ENCODE data around the gene MEF2A. TPM values are rescaled to one million over a fixed set of nuclear protein-coding genes. Genes with fewer than 3 reads are reported as not detected.

The MEF2A gene
- total RNA-seq, 1 experiment from 2014 or later: 30.7 TPM

DNA sequence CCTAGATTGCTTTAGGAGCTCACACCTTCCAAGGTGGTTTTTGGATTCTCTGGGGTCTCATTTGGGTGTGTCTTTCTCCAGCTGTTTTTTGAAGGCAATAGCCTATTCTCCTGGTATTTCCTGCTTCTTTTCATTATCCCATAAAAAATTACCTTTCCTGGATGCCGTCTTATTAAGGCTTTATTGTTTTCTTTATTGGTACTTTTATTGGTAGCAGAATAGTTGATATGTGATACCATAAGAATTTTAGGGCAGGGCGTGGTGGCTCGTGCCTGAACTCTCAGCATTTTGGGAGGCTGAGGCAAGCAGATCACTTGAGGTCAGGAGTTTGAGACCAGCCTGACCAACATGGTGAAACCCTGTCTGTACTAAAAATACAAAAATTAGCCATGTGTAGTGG, 18.3 kb upstream of the MEF2A start (continued):
- TF ChIP-seq, protein P1, sequence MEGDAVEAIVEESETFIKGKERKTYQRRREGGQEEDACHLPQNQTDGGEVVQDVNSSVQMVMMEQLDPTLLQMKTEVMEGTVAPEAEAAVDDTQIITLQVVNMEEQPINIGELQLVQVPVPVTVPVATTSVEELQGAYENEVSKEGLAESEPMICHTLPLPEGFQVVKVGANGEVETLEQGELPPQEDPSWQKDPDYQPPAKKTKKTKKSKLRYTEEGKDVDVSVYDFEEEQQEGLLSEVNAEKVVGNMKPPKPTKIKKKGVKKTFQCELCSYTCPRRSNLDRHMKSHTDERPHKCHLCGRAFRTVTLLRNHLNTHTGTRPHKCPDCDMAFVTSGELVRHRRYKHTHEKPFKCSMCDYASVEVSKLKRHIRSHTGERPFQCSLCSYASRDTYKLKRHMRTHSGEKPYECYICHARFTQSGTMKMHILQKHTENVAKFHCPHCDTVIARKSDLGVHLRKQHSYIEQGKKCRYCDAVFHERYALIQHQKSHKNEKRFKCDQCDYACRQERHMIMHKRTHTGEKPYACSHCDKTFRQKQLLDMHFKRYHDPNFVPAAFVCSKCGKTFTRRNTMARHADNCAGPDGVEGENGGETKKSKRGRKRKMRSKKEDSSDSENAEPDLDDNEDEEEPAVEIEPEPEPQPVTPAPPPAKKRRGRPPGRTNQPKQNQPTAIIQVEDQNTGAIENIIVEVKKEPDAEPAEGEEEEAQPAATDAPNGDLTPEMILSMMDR (IDR thresholded peaks at IDR 0.05): no peak
- TF ChIP-seq, protein P2, sequence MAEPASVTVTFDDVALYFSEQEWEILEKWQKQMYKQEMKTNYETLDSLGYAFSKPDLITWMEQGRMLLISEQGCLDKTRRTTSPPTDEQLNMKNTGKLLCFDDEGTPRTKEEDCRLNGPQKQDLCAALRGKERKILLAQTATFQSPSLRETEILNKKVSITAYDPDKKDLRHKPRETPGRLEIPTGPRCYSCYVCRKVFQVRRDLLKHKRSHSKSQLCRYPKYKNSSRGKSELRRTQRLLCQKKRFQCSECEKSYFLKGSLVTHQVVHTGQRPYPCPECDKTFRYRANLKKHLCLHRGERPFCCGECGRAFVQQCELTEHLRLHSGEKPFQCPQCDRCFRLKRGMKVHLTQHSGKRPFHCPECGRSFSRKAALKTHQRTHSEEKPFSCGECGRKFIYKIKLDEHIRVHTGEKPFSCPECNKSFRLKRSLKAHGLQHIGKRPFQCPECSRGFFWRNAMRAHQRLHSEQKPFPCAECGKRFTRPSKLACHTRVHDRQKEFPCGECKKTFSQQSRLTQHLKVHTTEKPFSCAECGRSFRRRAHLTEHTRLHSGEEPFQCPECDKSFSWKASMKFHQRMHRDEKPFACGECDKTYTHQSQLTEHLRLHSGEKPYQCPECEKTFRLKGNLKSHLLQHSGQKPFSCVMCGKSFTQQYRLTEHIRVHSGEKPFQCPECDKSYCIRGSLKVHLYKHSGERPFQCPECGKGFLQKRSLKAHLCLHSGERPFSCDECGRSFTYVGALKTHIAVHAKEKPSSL (CRISPR knock-in tag; conservative IDR thresholded peaks at IDR 0.05): no peak
- no peak for TF ChIP-seq ETV6 (CRISPR knock-in tag; IDR thresholded peaks at IDR 0.05)
- TF ChIP-seq, protein P3, sequence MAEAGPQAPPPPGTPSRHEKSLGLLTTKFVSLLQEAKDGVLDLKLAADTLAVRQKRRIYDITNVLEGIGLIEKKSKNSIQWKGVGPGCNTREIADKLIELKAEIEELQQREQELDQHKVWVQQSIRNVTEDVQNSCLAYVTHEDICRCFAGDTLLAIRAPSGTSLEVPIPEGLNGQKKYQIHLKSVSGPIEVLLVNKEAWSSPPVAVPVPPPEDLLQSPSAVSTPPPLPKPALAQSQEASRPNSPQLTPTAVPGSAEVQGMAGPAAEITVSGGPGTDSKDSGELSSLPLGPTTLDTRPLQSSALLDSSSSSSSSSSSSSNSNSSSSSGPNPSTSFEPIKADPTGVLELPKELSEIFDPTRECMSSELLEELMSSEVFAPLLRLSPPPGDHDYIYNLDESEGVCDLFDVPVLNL (CRISPR knock-in tag; IDR thresholded peaks at IDR 0.05; ENCODE audit: borderline replicate concordance, low read depth): no peak
- TF ChIP-seq FOXK1 (CRISPR knock-in tag; IDR thresholded peaks at IDR 0.05): no peak
- no peak for TF ChIP-seq ZNF263 (CRISPR knock-in tag; IDR thresholded peaks at IDR 0.05; ENCODE audit: low read depth)
- TF ChIP-seq SMAD4 (CRISPR knock-in tag; IDR thresholded peaks at IDR 0.05): no peak
- TF ChIP-seq, protein P4, sequence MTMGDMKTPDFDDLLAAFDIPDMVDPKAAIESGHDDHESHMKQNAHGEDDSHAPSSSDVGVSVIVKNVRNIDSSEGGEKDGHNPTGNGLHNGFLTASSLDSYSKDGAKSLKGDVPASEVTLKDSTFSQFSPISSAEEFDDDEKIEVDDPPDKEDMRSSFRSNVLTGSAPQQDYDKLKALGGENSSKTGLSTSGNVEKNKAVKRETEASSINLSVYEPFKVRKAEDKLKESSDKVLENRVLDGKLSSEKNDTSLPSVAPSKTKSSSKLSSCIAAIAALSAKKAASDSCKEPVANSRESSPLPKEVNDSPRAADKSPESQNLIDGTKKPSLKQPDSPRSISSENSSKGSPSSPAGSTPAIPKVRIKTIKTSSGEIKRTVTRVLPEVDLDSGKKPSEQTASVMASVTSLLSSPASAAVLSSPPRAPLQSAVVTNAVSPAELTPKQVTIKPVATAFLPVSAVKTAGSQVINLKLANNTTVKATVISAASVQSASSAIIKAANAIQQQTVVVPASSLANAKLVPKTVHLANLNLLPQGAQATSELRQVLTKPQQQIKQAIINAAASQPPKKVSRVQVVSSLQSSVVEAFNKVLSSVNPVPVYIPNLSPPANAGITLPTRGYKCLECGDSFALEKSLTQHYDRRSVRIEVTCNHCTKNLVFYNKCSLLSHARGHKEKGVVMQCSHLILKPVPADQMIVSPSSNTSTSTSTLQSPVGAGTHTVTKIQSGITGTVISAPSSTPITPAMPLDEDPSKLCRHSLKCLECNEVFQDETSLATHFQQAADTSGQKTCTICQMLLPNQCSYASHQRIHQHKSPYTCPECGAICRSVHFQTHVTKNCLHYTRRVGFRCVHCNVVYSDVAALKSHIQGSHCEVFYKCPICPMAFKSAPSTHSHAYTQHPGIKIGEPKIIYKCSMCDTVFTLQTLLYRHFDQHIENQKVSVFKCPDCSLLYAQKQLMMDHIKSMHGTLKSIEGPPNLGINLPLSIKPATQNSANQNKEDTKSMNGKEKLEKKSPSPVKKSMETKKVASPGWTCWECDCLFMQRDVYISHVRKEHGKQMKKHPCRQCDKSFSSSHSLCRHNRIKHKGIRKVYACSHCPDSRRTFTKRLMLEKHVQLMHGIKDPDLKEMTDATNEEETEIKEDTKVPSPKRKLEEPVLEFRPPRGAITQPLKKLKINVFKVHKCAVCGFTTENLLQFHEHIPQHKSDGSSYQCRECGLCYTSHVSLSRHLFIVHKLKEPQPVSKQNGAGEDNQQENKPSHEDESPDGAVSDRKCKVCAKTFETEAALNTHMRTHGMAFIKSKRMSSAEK (CRISPR knock-in tag; IDR thresholded peaks at IDR 0.05; ENCODE audit: borderline replicate concordance): no peak
- no peak for TF ChIP-seq MLX (CRISPR knock-in tag; IDR thresholded peaks at IDR 0.05)

GRCh38 chr15:99550077-99550476, 15.7 kb upstream of the MEF2A start:
- no peak overlapping the region for H3K4me3 Mint-ChIP-seq

More at GRCh38 chr15:99550077-99550476, 15.7 kb upstream of the MEF2A start:
- Mint-ChIP-seq H3K27ac (no peak overlapping the region), H3K9me3 (no peaks in the 10 kb centered on the region), H3K4me1 (no peaks in the 10 kb centered on the region), H3K27me3 (ENCODE audit: low read depth) (no peaks in the 10 kb centered on the region), H3K36me3 (no peaks in the 10 kb centered on the region)
- DNase-seq (ENCODE audit: low spot score) (no peak), ATAC-seq (no peak)
- POLR2A ChIA-PET: no interaction called here
- CTCF ChIA-PET: no interaction called here
- TF ChIP-seq SMAD3 (CRISPR knock-in tag; IDR thresholded peaks at IDR 0.05; ENCODE audit: borderline replicate concordance): no peak
- TF ChIP-seq, protein P2 (CRISPR knock-in tag; conservative IDR thresholded peaks at IDR 0.05): no peak
- TF ChIP-seq JAZF1 (CRISPR knock-in tag; IDR thresholded peaks at IDR 0.05): no peak
